H9 (cell line): Measurements from ENCODE around the gene RIMBP2. TPM values are rescaled to one million over a fixed set of nuclear protein-coding genes. Genes with fewer than 3 reads are reported as not detected.

Experiments
- DNase-seq: peaks from one replicate; pipeline ENCODE4 v3.0.0-alpha.2; 2017
- H2AFZ ChIP-seq: one replicate; pipeline ENCODE4 v1.6.1; 2013; ENCODE audit warnings: mild to moderate bottlenecking, low read length, control low read depth, moderate library complexity
- H2AK5ac ChIP-seq: 2 replicates; pipeline ENCODE4 v1.6.1; 2013; ENCODE audit warnings: low read length, control low read depth, mixed read lengths; ENCODE audit not compliant: insufficient read length
- H2BK120ac ChIP-seq: one replicate; pipeline ENCODE4 v1.6.1; 2013; ENCODE audit warnings: low read depth, mild to moderate bottlenecking, low read length, control low read depth, inconsistent platforms; ENCODE audit not compliant: poor library complexity, severe bottlenecking
- H2BK12ac ChIP-seq: 2 replicates; pipeline ENCODE4 v1.6.1; 2013; ENCODE audit warnings: low read length, control low read depth, mixed read lengths, low read depth; ENCODE audit not compliant: insufficient read length
- H2BK15ac ChIP-seq: 2 replicates; pipeline ENCODE4 v1.6.1; 2013; ENCODE audit warnings: low read depth, low read length, control low read depth
- H2BK20ac ChIP-seq: one replicate; pipeline ENCODE4 v1.6.1; 2013; ENCODE audit warnings: low read depth, mild to moderate bottlenecking, low read length, control low read depth, inconsistent platforms; ENCODE audit not compliant: poor library complexity, severe bottlenecking
- H2BK5ac ChIP-seq: 2 replicates; pipeline ENCODE4 v1.6.1; 2013; ENCODE audit warnings: low read length, control low read depth, mixed read lengths; ENCODE audit not compliant: insufficient read length
- H3K14ac ChIP-seq: 2 replicates; pipeline ENCODE4 v1.6.1; 2013; ENCODE audit warnings: low read length, control low read depth; ENCODE audit not compliant: insufficient read depth
- H3K18ac ChIP-seq: 2 replicates; pipeline ENCODE4 v1.6.1; 2013; ENCODE audit warnings: low read depth, mild to moderate bottlenecking, mixed read lengths, low read length, control low read depth; ENCODE audit not compliant: insufficient read length
- H3K23ac ChIP-seq: 2 replicates; pipeline ENCODE4 v1.6.1; 2013; ENCODE audit warnings: low read length, control low read depth, mixed read lengths, low read depth; ENCODE audit not compliant: insufficient read length
- H3K23me2 ChIP-seq: 2 replicates; pipeline ENCODE4 v1.6.1; 2013; ENCODE audit warnings: low read depth, mild to moderate bottlenecking, mixed read lengths, low read length, control low read depth; ENCODE audit not compliant: insufficient read length, poor library complexity, severe bottlenecking
- H3K27ac ChIP-seq: 2 replicates; pipeline ENCODE4 v1.5.1; 2013; ENCODE audit warnings: low read length, control low read depth, mixed read lengths, low read depth; ENCODE audit not compliant: insufficient read length
- H3K27me3 ChIP-seq: 2 replicates; pipeline ENCODE4 v1.6.1; 2013; ENCODE audit warnings: low read length, control low read depth, inconsistent platforms; ENCODE audit not compliant: insufficient read depth
- H3K4ac ChIP-seq: 2 replicates; pipeline ENCODE4 v1.6.1; 2013; ENCODE audit warnings: low read depth, mild to moderate bottlenecking, control low read depth, inconsistent platforms, low read length, moderate library complexity
- H3K4me1 ChIP-seq: 2 replicates; pipeline ENCODE4 v1.6.1; 2013; ENCODE audit warnings: low read length, control low read depth, inconsistent platforms; ENCODE audit not compliant: insufficient read depth
- H3K4me2 ChIP-seq: 2 replicates; pipeline ENCODE4 v1.6.1; 2013; ENCODE audit warnings: low read length, control low read depth, mixed read lengths; ENCODE audit not compliant: insufficient read length, insufficient read depth
- H3K56ac ChIP-seq: 2 replicates; pipeline ENCODE4 v1.6.1; 2013; ENCODE audit warnings: low read depth, mild to moderate bottlenecking, mixed read lengths, low read length, control low read depth; ENCODE audit not compliant: insufficient read length
- H3K79me1 ChIP-seq: 2 replicates; pipeline ENCODE4 v1.6.1; 2013; ENCODE audit warnings: low read depth, mild to moderate bottlenecking, moderate library complexity, low read length, control low read depth, inconsistent platforms; ENCODE audit not compliant: insufficient read depth, poor library complexity, severe bottlenecking
- H3K79me2 ChIP-seq: 2 replicates; pipeline ENCODE4 v1.6.1; 2013; ENCODE audit warnings: low read length, control low read depth, inconsistent platforms; ENCODE audit not compliant: insufficient read depth
- H3K9ac ChIP-seq: 2 replicates; pipeline ENCODE4 v1.6.1; 2013; ENCODE audit warnings: low read length, control low read depth, mixed read lengths; ENCODE audit not compliant: insufficient read length; ENCODE audit errors: extremely low read depth
- H3K9me3 ChIP-seq: one replicate; pipeline ENCODE4 v1.6.1; 2013; ENCODE audit warnings: low read depth, low read length, inconsistent platforms; ENCODE audit not compliant: control insufficient read depth
- H3T11ph ChIP-seq: one replicate; pipeline ENCODE4 v1.6.1; 2013; ENCODE audit warnings: mild to moderate bottlenecking, low read length, control low read depth, inconsistent platforms
- H4K20me1 ChIP-seq: one replicate; pipeline ENCODE4 v1.6.1; 2013; ENCODE audit not compliant: control insufficient read depth, insufficient read length, insufficient read depth
- H4K5ac ChIP-seq: 2 replicates; pipeline ENCODE4 v1.6.1; 2013; ENCODE audit warnings: low read depth, mild to moderate bottlenecking, mixed read lengths, low read length, control low read depth; ENCODE audit not compliant: insufficient read length
- H4K8ac ChIP-seq: replicated peaks from 2 replicates; pipeline ENCODE4 v1.6.1; 2013; ENCODE audit warnings: low read length, control low read depth, mixed read lengths, low read depth; ENCODE audit not compliant: insufficient read length
- H4K91ac ChIP-seq: 2 replicates; pipeline ENCODE4 v1.6.1; 2013; ENCODE audit warnings: low read depth, mild to moderate bottlenecking, moderate library complexity, mixed read lengths, low read length, control low read depth; ENCODE audit not compliant: insufficient read length
- H3K27ac Mint-ChIP-seq, 3 experiments: 2 replicates in 2 of 3; 3 replicates in 1 of 3; pipeline ENCODE4 v1.8.0; 2020 to 2021; ENCODE audit warnings: mixed read lengths in 3 of 3, mild to moderate bottlenecking in 1 of 3, moderate library complexity in 1 of 3
- H3K27me3 Mint-ChIP-seq: 2 replicates; pipeline ENCODE4 v1.8.0; 2021; ENCODE audit warnings: low read depth, mild to moderate bottlenecking, moderate library complexity, mixed read lengths
- H3K36me3 Mint-ChIP-seq, 3 experiments: 2 replicates in 2 of 3; 3 replicates in 1 of 3; pipeline ENCODE4 v1.8.0; 2020 to 2021; ENCODE audit warnings: low read depth in 3 of 3, mixed read lengths in 3 of 3; ENCODE audit not compliant: insufficient read depth in 1 of 3
- H3K4me1 Mint-ChIP-seq, 2 experiments: 2 replicates each; pipeline ENCODE4 v1.8.0; 2020; ENCODE audit warnings: mixed read lengths in 2 of 2
- H3K4me3 Mint-ChIP-seq, 2 experiments: 2 replicates in 1 of 2; 3 replicates in 1 of 2; pipeline ENCODE4 v1.8.0; 2020 to 2021; ENCODE audit warnings: mild to moderate bottlenecking in 2 of 2, mixed read lengths in 2 of 2, moderate library complexity in 1 of 2
- H3K9me3 Mint-ChIP-seq, 2 experiments: 2 replicates in 1 of 2; 3 replicates in 1 of 2; pipeline ENCODE4 v1.8.0; 2020; ENCODE audit warnings: mild to moderate bottlenecking in 2 of 2, mixed read lengths in 2 of 2, moderate library complexity in 1 of 2
- WGBS: extraction: QIAGEN DNeasy Blood & Tissue Kit; methylation state at CpG from one replicate; pipeline ENCODE4 v1.1.7; 2013; ENCODE audit warnings: missing lambda C conversion rate, low lambda C conversion rate, mixed read lengths; ENCODE audit not compliant: insufficient read length; ENCODE audit errors: extremely low coverage; 5-methylcytosine and 5-hydroxymethylcytosine counted together
- total RNA-seq: library from RNA; stranded (reverse); gene quantifications from 2 replicates; pipeline ENCODE4 v1.2.1, GENCODE V29; 2021
- TF ChIP-seq, protein P1 (sequence below): fragments of 200-600 bp; sonication (generic); conservative IDR thresholded peaks from 3 replicates; pipeline ENCODE4 v1.8.0; 2021; ENCODE audit warnings: antibody characterized with exemption, mild to moderate bottlenecking

RIMBP2 gene
- total RNA-seq, 1 experiment from 2014 or later, result 0.70 TPM

DNA sequence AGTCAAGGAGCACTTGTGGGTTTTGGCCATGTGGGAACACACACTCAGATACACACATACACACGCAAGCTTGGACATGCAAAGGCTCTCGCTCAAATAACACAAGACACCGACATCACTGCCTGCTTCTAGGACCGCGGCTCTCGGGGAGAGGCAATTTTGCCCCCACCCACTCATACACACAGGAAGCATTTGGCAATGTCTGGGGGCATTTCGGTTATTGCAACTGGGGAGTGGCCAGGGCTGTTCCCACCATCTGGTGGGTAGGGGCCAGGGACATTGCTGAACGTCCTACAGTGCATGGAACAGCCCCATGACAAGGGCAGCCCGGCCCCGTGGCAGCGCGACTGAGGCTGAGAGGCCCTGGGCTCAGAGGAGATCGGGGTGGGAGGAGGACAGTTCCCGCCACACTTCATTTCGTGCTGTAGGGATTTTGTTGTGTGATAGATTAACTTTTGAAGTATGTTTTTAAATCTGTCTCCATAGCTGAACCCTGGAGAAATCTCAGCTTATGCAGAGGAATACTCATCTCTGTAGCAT, 35.6 kb downstream of the RIMBP2 start:
- Mint-ChIP-seq H3K27me3 (peaks cover 8% of the 10 kb centered on the region), H3K4me1 (peaks cover 3 to 7% of the 10 kb centered on the region in 2 experiments), H3K36me3 (no peaks in the 10 kb centered on the region), H3K9me3 (no peaks in the 10 kb centered on the region), H3K27ac (no peak overlapping the region), H3K4me3 (no peak overlapping the region)
- Histone ChIP-seq H2BK12ac (no peak overlapping the region), H3K18ac (no peak overlapping the region), H4K8ac (no peak overlapping the region), H3T11ph (no peak overlapping the region), H3K27me3 (no peaks in the 10 kb centered on the region), H3K79me2 (no peaks in the 10 kb centered on the region), H3K79me1 (no peaks in the 10 kb centered on the region), H2BK5ac (no peak overlapping the region), H3K9ac (no peak overlapping the region), H4K91ac (no peak overlapping the region), H3K4ac (no peak overlapping the region), H2AFZ (no peak overlapping the region), H4K5ac (no peak overlapping the region), H3K14ac (no peak overlapping the region), H2AK5ac (no peak overlapping the region), H3K23me2 (no peaks in the 10 kb centered on the region), H2BK20ac (no peak overlapping the region), H3K4me1 (no peaks in the 10 kb centered on the region), H3K9me3 (no peaks in the 10 kb centered on the region), H2BK15ac (no peak overlapping the region), H4K20me1 (no peaks in the 10 kb centered on the region), H3K23ac (no peak overlapping the region), H3K56ac (no peak overlapping the region), H2BK120ac (no peak overlapping the region), H3K4me2 (no peak overlapping the region), H3K27ac (no peak overlapping the region)
- no peak for DNase-seq
- WGBS, result no CpG with 5 or more reads among the region's 15 CpGs
- TF ChIP-seq, protein P1, sequence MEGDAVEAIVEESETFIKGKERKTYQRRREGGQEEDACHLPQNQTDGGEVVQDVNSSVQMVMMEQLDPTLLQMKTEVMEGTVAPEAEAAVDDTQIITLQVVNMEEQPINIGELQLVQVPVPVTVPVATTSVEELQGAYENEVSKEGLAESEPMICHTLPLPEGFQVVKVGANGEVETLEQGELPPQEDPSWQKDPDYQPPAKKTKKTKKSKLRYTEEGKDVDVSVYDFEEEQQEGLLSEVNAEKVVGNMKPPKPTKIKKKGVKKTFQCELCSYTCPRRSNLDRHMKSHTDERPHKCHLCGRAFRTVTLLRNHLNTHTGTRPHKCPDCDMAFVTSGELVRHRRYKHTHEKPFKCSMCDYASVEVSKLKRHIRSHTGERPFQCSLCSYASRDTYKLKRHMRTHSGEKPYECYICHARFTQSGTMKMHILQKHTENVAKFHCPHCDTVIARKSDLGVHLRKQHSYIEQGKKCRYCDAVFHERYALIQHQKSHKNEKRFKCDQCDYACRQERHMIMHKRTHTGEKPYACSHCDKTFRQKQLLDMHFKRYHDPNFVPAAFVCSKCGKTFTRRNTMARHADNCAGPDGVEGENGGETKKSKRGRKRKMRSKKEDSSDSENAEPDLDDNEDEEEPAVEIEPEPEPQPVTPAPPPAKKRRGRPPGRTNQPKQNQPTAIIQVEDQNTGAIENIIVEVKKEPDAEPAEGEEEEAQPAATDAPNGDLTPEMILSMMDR, result no peak
